Osteoblast (primary cell): Measurements from ENCODE around the gene PPP3CA. TPM values are rescaled to one million over a fixed set of nuclear protein-coding genes. Genes with fewer than 3 reads are reported as not detected.

ENCODE experiments used
- DNase-seq: peaks from one replicate; pipeline ENCODE4 v3.0.0; 2011; ENCODE audit warnings: low spot score, mixed read lengths; ENCODE audit not compliant: insufficient read length; ENCODE audit errors: missing footprints
- H2AFZ ChIP-seq: 2 replicates; pipeline ENCODE4 v1.6.0; 2011; ENCODE audit warnings: mild to moderate bottlenecking, low read length
- H3K27ac ChIP-seq: 2 replicates; pipeline ENCODE4 v1.5.1; 2011; ENCODE audit warnings: mild to moderate bottlenecking, low read depth, low read length, moderate library complexity
- H3K27me3 ChIP-seq: 2 replicates; pipeline ENCODE4 v1.6.0; 2012; ENCODE audit warnings: mild to moderate bottlenecking, control low read depth, inconsistent platforms, low read length, moderate library complexity; ENCODE audit not compliant: insufficient read depth
- H3K36me3 ChIP-seq: 2 replicates; pipeline ENCODE4 v1.5.1; 2011; ENCODE audit warnings: mild to moderate bottlenecking, low read length, control low read depth, moderate library complexity; ENCODE audit not compliant: insufficient read depth
- H3K4me1 ChIP-seq: 2 replicates; pipeline ENCODE4 v1.5.1; 2011; ENCODE audit warnings: mild to moderate bottlenecking, low read length, control low read depth, moderate library complexity; ENCODE audit not compliant: insufficient read depth
- H3K4me2 ChIP-seq: 2 replicates; pipeline ENCODE4 v1.6.0; 2011; ENCODE audit warnings: mild to moderate bottlenecking, low read length; ENCODE audit not compliant: insufficient read depth
- H3K4me3 ChIP-seq: fragments of 200-600 bp; sonication (generic); 3 replicates; pipeline ENCODE4 v1.5.1; 2012; ENCODE audit warnings: mild to moderate bottlenecking, low read length, inconsistent platforms; ENCODE audit not compliant: insufficient read depth
- H3K79me2 ChIP-seq: 2 replicates; pipeline ENCODE4 v1.6.0; 2012; ENCODE audit warnings: mild to moderate bottlenecking, low read length, control low read depth, inconsistent platforms; ENCODE audit not compliant: insufficient read depth
- H3K9me3 ChIP-seq: 2 replicates; pipeline ENCODE4 v1.5.1; 2011; ENCODE audit warnings: low read depth, low read length, control low read depth
- H4K20me1 ChIP-seq: 2 replicates; pipeline ENCODE4 v1.6.0; 2012; ENCODE audit warnings: mild to moderate bottlenecking, low read length, control low read depth; ENCODE audit not compliant: insufficient read depth
- CTCF ChIP-seq: IDR thresholded peaks from 2 replicates; pipeline ENCODE4 v1.5.1; 2011; ENCODE audit warnings: mild to moderate bottlenecking, low read depth, low read length, moderate library complexity; ENCODE audit errors: extremely low read depth
- total RNA-seq: library from RNA; depleted of rRNA; stranded (reverse); fragments of >200 nt; gene quantifications from 2 replicates; pipeline ENCODE4 v1.2.3, GENCODE V29; 2012

Gene PPP3CA
- total RNA-seq, 1 donor, result 80.0 TPM

GRCh38 chr4:101208171-101208570 is 139.2 kb downstream of the PPP3CA start:
- Histone ChIP-seq H3K4me1 (peaks cover 18% of the 10 kb centered on the region), H3K27me3 (no peaks in the 10 kb centered on the region), H2AFZ (no peak overlapping the region), H3K79me2 (peaks cover 66% of the 10 kb centered on the region), H3K27ac (no peak overlapping the region), H3K36me3 (no peaks in the 10 kb centered on the region), H3K4me3 (no peak overlapping the region), H3K4me2 (no peak overlapping the region), H3K9me3 (no peaks in the 10 kb centered on the region), H4K20me1 (peaks cover 6% of the 10 kb centered on the region)
- no peak for TF ChIP-seq CTCF
- DNase-seq, result no peak

- DNase-seq, result peak; percentile 82
- Histone ChIP-seq H3K79me2 (peaks cover 66% of the 10 kb centered on the region), H3K36me3 (no peaks in the 10 kb centered on the region), H2AFZ (no peak overlapping the region), H4K20me1 (peaks cover 11% of the 10 kb centered on the region), H3K4me1 (peaks cover 8% of the 10 kb centered on the region), H3K27ac (peak overlapping the region; percentile 57), H3K4me2 (peak overlapping the region; percentile 43), H3K9me3 (no peaks in the 10 kb centered on the region), H3K27me3 (no peaks in the 10 kb centered on the region), H3K4me3 (no peak overlapping the region)
- TF ChIP-seq CTCF, result no peak
Observed at GRCh38 chr4:101205916-101206315, 141.4 kb downstream of the PPP3CA start.

- Histone ChIP-seq H4K20me1 (peaks cover 23% of the 10 kb centered on the region), H3K79me2 (peaks cover 65% of the 10 kb centered on the region)
- DNase-seq, result no peak
Observed at GRCh38 chr4:101201421-101201820, 145.9 kb downstream of the PPP3CA start.

GRCh38 chr4:101200561-101200960 is 146.8 kb downstream of the PPP3CA start:
- Histone ChIP-seq H3K36me3 (peaks cover 2% of the 10 kb centered on the region), H4K20me1 (peaks cover 20% of the 10 kb centered on the region), H2AFZ (no peak overlapping the region), H3K4me3 (peak overlapping the region; percentile 19), H3K9me3 (no peaks in the 10 kb centered on the region), H3K27ac (peak overlapping the region; percentile 80), H3K79me2 (peaks cover 65% of the 10 kb centered on the region), H3K4me1 (peaks cover 16% of the 10 kb centered on the region), H3K27me3 (no peaks in the 10 kb centered on the region), H3K4me2 (peak overlapping the region; percentile 63)
- TF ChIP-seq CTCF, result no peak
- peak; percentile 80 for DNase-seq

More at GRCh38 chr4:101201421-101201820, 145.9 kb downstream of the PPP3CA start:
- H3K27ac ChIP-seq, result peak overlapping the region; percentile 80
- H3K36me3 ChIP-seq, result no peaks in the 10 kb centered on the region
- no peaks in the 10 kb centered on the region for H3K27me3 ChIP-seq
- TF ChIP-seq CTCF, result no peak
- no peak overlapping the region for H2AFZ ChIP-seq
- H3K4me2 ChIP-seq, result no peak overlapping the region
- no peaks in the 10 kb centered on the region for H3K9me3 ChIP-seq
- no peak overlapping the region for H3K4me3 ChIP-seq
- peaks cover 19% of the 10 kb centered on the region for H3K4me1 ChIP-seq
